NCI-H2107 treated with DMSO at 0.1 percent for 48 hours (cell line): ENCODE results near the gene DPP3.
"Not testable (repeated sequence)": the region's sequence is repeated elsewhere in the genome, so short reads cannot be mapped to it uniquely, and the experiment has no call there.

Experiments used
- DNase-seq: peaks from one replicate; lab custom pipeline; 2025; ENCODE audit not compliant: unreplicated experiment; lab: John Stamatoyannopoulos, UW

Gene DPP3

GRCh38 chr11:66530927-66531709, 50.9 kb downstream of the DPP3 start:
- no peak for DNase-seq

- DNase-seq = no peak
Observed at GRCh38 chr11:66531841-66532240, 51.6 kb downstream of the DPP3 start.

- DNase-seq = no peak
Observed at GRCh38 chr11:66532784-66533183, 52.5 kb downstream of the DPP3 start.

GRCh38 chr11:66539170-66539869, 59.1 kb downstream of the DPP3 start:
- DNase-seq = no peak

GRCh38 chr11:66539870-66540213, 59.6 kb downstream of the DPP3 start:
- no peak for DNase-seq

- not testable (repeated sequence) for DNase-seq
Observed at GRCh38 chr11:66540598-66540997, 60.4 kb downstream of the DPP3 start.

- DNase-seq = no peak
Observed at GRCh38 chr11:66541892-66542291, 61.7 kb downstream of the DPP3 start.

- DNase-seq = no peak
Observed at GRCh38 chr11:66542362-66542761, 62.1 kb downstream of the DPP3 start.

GRCh38 chr11:66543263-66544107, 63.3 kb downstream of the DPP3 start:
- DNase-seq = no peak

- DNase-seq = not testable (repeated sequence)
Observed at GRCh38 chr11:66544952-66545351, 64.7 kb downstream of the DPP3 start.

GRCh38 chr11:66545701-66546367, 65.6 kb downstream of the DPP3 start, which contains the start of gene ZDHHC24:
Gene ZDHHC24 (minus strand): TSS chr11:66546048. CDS start chr11:66546003, 45 bp downstream.
- peak; percentile 88 for DNase-seq

- no peak for DNase-seq
Observed at GRCh38 chr11:66546368-66546965, 66.2 kb downstream of the DPP3 start, which contains the start of gene ACTN3. Gene ACTN3 (plus strand): TSS chr11:66546903. CDS start chr11:66546938, 35 bp downstream.

- DNase-seq = no peak
Observed at GRCh38 chr11:66546966-66547661, 66.9 kb downstream of the DPP3 start.

- no peak for DNase-seq
Observed at GRCh38 chr11:66547662-66548009, 67.4 kb downstream of the DPP3 start.

GRCh38 chr11:66548041-66548440, 67.8 kb downstream of the DPP3 start:
- no peak for DNase-seq

GRCh38 chr11:66548774-66549630, 68.8 kb downstream of the DPP3 start:
- DNase-seq = no peak

- DNase-seq = no peak
Observed at GRCh38 chr11:66549696-66550095, 69.5 kb downstream of the DPP3 start.

- DNase-seq = no peak
Observed at GRCh38 chr11:66550887-66551286, 70.7 kb downstream of the DPP3 start.

GRCh38 chr11:66554602-66555001, 74.4 kb downstream of the DPP3 start:
- DNase-seq = no peak
